Testis (tissue), 3 donors: Measurements from ENCODE around the gene NPB. TPM values are rescaled to one million over a fixed set of nuclear protein-coding genes. Genes with fewer than 3 reads are reported as not detected.

ENCODE experiments used
- DNase-seq: peaks from one replicate; pipeline ENCODE4 v3.0.0-alpha.2; 2019
- H3K27ac ChIP-seq, 2 donors: fragments of 200-600 bp; sonication (generic); one replicate each; pipeline ENCODE4 v1.5.1; 2019
- H3K27me3 ChIP-seq: fragments of 200-600 bp; sonication (generic); one replicate; pipeline ENCODE4 v1.5.1; 2019
- H3K36me3 ChIP-seq: fragments of 200-600 bp; sonication (generic); one replicate; pipeline ENCODE4 v1.5.1; 2017; ENCODE audit warnings: low read depth; ENCODE audit errors: missing control alignments
- H3K4me1 ChIP-seq: fragments of 200-600 bp; sonication (generic); one replicate; pipeline ENCODE4 v1.5.1; 2019
- H3K4me3 ChIP-seq, 2 donors: fragments of 200-600 bp; sonication (generic); one replicate each; pipeline ENCODE4 v1.5.1; 2017 to 2019
- H3K9me3 ChIP-seq: fragments of 200-600 bp; sonication (generic); one replicate; pipeline ENCODE4 v1.5.1; 2017
- CTCF ChIP-seq, 3 experiments: fragments of 450-650 bp in 2 of 3; fragments of 200-600 bp in 1 of 3; sonication (generic) in 1 of 3; IDR thresholded peaks; one replicate each; pipeline ENCODE4 v1.5.1; 2016 to 2019; ENCODE audit warnings: antibody characterized with exemption in 3 of 3, mild to moderate bottlenecking in 2 of 3, moderate library complexity in 1 of 3
- POLR2A ChIP-seq: fragments of 450-650 bp; IDR thresholded peaks from one replicate; pipeline ENCODE4 v1.6.1; 2017; ENCODE audit warnings: antibody characterized with exemption, mild to moderate bottlenecking, moderate library complexity
- WGBS, 2 donors: methylation state at CpG; one replicate each; pipeline ENCODE4 v1.1.5; 2018; 5-methylcytosine and 5-hydroxymethylcytosine counted together
- intact Hi-C: fragments of 100-400 bp; cut with DNase I; formaldehyde crosslinking; loops from one replicate; pipeline ENCODE4 v1.15.1; 2023; ENCODE audit warnings: low total_unique reads
- polyA plus RNA-seq: library from polyadenylated mRNA; stranded (reverse); fragments of 350-450 nt; fragmentation: Illumina TruSeq; extraction: RNeasy Lipid Tissue Mini Kit (QIAGEN cat#74804); gene quantifications from one replicate; pipeline ENCODE4 v1.2.3, GENCODE V29; 2014; ENCODE audit warnings: low read depth, low replicate concordance; ENCODE audit not compliant: insufficient read depth
- total RNA-seq, 2 donors: library from RNA; depleted of rRNA; stranded (reverse); fragments of >200 nt; gene quantifications; one replicate each; pipeline ENCODE4 v1.2.3, GENCODE V29; 2016

Gene NPB
- total and polyA plus RNA-seq, 3 donors from 2014 or later: 1.8 to 27.3 (median 22.7) TPM

- H3K4me1 ChIP-seq: no peaks in the 10 kb centered on the region
- H3K27ac ChIP-seq: no peak overlapping the region
- TF ChIP-seq POLR2A (no peak), CTCF (IDR thresholded peaks at IDR 0.05) (no peak)
- WGBS, 2 donors: 54 to 58% methylated on average over 13 of the region's 13 CpGs
- DNase-seq: no peak
- H3K27me3 ChIP-seq: no peaks in the 10 kb centered on the region
- no peaks in the 10 kb centered on the region for H3K9me3 ChIP-seq
- intact Hi-C loops: no loop called here
- H3K36me3 ChIP-seq: no peaks in the 10 kb centered on the region
- no peak overlapping the region for H3K4me3 ChIP-seq
Measured at GRCh38 chr17:81951785-81952684, 50.0 kb downstream of the NPB start.

Other genes starting within 250 kb of the NPB start
- gene PDE6G, start 245.7 kb upstream of the NPB start, total RNA-seq: 1 to 10 TPM in 1 of 2 donors, under 1 TPM in 1; 0.56 to 1.0 TPM
- 4.9 TPM for gene PDE6G, start 245.7 kb upstream of the NPB start, polyA plus RNA-seq
- gene OXLD1, start 235.6 kb upstream of the NPB start, total RNA-seq: 10 to 100 TPM; 40.9 to 48.3 TPM
- 45.2 TPM for gene OXLD1, start 235.6 kb upstream of the NPB start, polyA plus RNA-seq
- 10 to 100 TPM; 19.0 to 19.9 TPM for gene CCDC137, start 235.5 kb upstream of the NPB start, total RNA-seq
- gene CCDC137, start 235.5 kb upstream of the NPB start, polyA plus RNA-seq: 18.6 TPM
- gene ARL16, start 218.4 kb upstream of the NPB start, total RNA-seq: 10 to 100 TPM; 35.7 to 44.2 TPM
- gene ARL16, start 218.4 kb upstream of the NPB start, polyA plus RNA-seq: 55.8 TPM
- 100 to 1,000 TPM; 154 to 160 TPM for gene HGS, start 218.2 kb upstream of the NPB start, total RNA-seq
- gene HGS, start 218.2 kb upstream of the NPB start, polyA plus RNA-seq: 182 TPM
- 10 to 100 TPM; 57.2 to 58.0 TPM for gene MRPL12, start 198.9 kb upstream of the NPB start, total RNA-seq
- gene MRPL12, start 198.9 kb upstream of the NPB start, polyA plus RNA-seq: 54.7 TPM
- gene SLC25A10, start 190.0 kb upstream of the NPB start, total RNA-seq: 10 to 100 TPM; 30.0 to 42.0 TPM
- 51.4 TPM for gene SLC25A10, start 190.0 kb upstream of the NPB start, polyA plus RNA-seq
- 1 to 10 TPM; 1.3 to 1.5 TPM for gene GCGR, start 98.1 kb upstream of the NPB start, total RNA-seq
- 0.88 TPM for gene GCGR, start 98.1 kb upstream of the NPB start, polyA plus RNA-seq
- gene MCRIP1, start 68.9 kb upstream of the NPB start, total RNA-seq: 100 to 1,000 TPM; 160 to 181 TPM
- gene MCRIP1, start 68.9 kb upstream of the NPB start, polyA plus RNA-seq: 206 TPM
- 1 to 10 TPM; 1.6 to 1.9 TPM for gene PPP1R27, start 67.2 kb upstream of the NPB start, total RNA-seq
- gene PPP1R27, start 67.2 kb upstream of the NPB start, polyA plus RNA-seq: 7.5 TPM
- 100 to 1,000 TPM; 205 to 230 TPM for gene P4HB, start 41.7 kb upstream of the NPB start, total RNA-seq
- gene P4HB, start 41.7 kb upstream of the NPB start, polyA plus RNA-seq: 213 TPM
- 100 to 1,000 TPM; 135 to 161 TPM for gene ARHGDIA, start 30.9 kb upstream of the NPB start, total RNA-seq
- gene ARHGDIA, start 30.9 kb upstream of the NPB start, polyA plus RNA-seq: 201 TPM
- 100 to 1,000 TPM; 114 to 124 TPM for gene ALYREF, start 10.7 kb upstream of the NPB start, total RNA-seq
- gene ALYREF, start 10.7 kb upstream of the NPB start, polyA plus RNA-seq: 140 TPM
- 100 to 1,000 TPM; 191 to 198 TPM for gene ANAPC11, start 10.5 kb upstream of the NPB start, total RNA-seq
- gene ANAPC11, start 10.5 kb upstream of the NPB start, polyA plus RNA-seq: 195 TPM
- 100 to 1,000 TPM; 171 to 438 TPM for gene PCYT2, start 9.2 kb downstream of the NPB start, total RNA-seq
- 488 TPM for gene PCYT2, start 9.2 kb downstream of the NPB start, polyA plus RNA-seq
- gene SIRT7, start 15.9 kb downstream of the NPB start, total RNA-seq: 10 to 100 TPM; 48.4 to 59.3 TPM
- gene SIRT7, start 15.9 kb downstream of the NPB start, polyA plus RNA-seq: 34.1 TPM
- 10 to 100 TPM; 31.7 to 36.9 TPM for gene MAFG, start 25.5 kb downstream of the NPB start, total RNA-seq
- 21.8 TPM for gene MAFG, start 25.5 kb downstream of the NPB start, polyA plus RNA-seq
- 10 to 100 TPM; 13.8 to 19.2 TPM for gene PYCR1, start 35.1 kb downstream of the NPB start, total RNA-seq
- 28.9 TPM for gene PYCR1, start 35.1 kb downstream of the NPB start, polyA plus RNA-seq
- gene MYADML2, start 45.0 kb downstream of the NPB start, total RNA-seq: under 1 TPM; 0.16 to 0.25 TPM
- gene MYADML2, start 45.0 kb downstream of the NPB start, polyA plus RNA-seq: 0.57 TPM
- 10 to 100 TPM in 1 of 2 donors, 1 to 10 TPM in 1; 9.5 to 13.2 TPM for gene NOTUM, start 58.9 kb downstream of the NPB start, total RNA-seq
- gene NOTUM, start 58.9 kb downstream of the NPB start, polyA plus RNA-seq: 5.1 TPM
- 10 to 100 TPM; 46.2 to 49.7 TPM for gene ASPSCR1, start 75.4 kb downstream of the NPB start, total RNA-seq
- gene ASPSCR1, start 75.4 kb downstream of the NPB start, polyA plus RNA-seq: 40.5 TPM
- gene CENPX, start 120.6 kb downstream of the NPB start, total RNA-seq: 10 to 100 TPM; 43.5 to 51.8 TPM
- gene CENPX, start 120.6 kb downstream of the NPB start, polyA plus RNA-seq: 43.0 TPM
- gene LRRC45, start 121.1 kb downstream of the NPB start, total RNA-seq: 10 to 100 TPM; 10.7 to 12.8 TPM
- 5.7 TPM for gene LRRC45, start 121.1 kb downstream of the NPB start, polyA plus RNA-seq
- gene RAC3, start 129.4 kb downstream of the NPB start, total RNA-seq: 100 to 1,000 TPM in 1 of 2 donors, 10 to 100 TPM in 1; 74.3 to 102 TPM
- 42.3 TPM for gene RAC3, start 129.4 kb downstream of the NPB start, polyA plus RNA-seq
- 100 to 1,000 TPM; 134 to 188 TPM for gene DCXR, start 135.5 kb downstream of the NPB start, total RNA-seq
- 109 TPM for gene DCXR, start 135.5 kb downstream of the NPB start, polyA plus RNA-seq
- 100 to 1,000 TPM in 1 of 2 donors, 10 to 100 TPM in 1; 73.3 to 102 TPM for gene RFNG, start 149.6 kb downstream of the NPB start, total RNA-seq
- gene RFNG, start 149.6 kb downstream of the NPB start, polyA plus RNA-seq: 50.5 TPM
- 100 to 1,000 TPM; 170 to 190 TPM for gene GPS1, start 149.7 kb downstream of the NPB start, total RNA-seq
- gene GPS1, start 149.7 kb downstream of the NPB start, polyA plus RNA-seq: 178 TPM
- 100 to 1,000 TPM; 117 to 132 TPM for gene DUS1L, start 163.6 kb downstream of the NPB start, total RNA-seq
- gene DUS1L, start 163.6 kb downstream of the NPB start, polyA plus RNA-seq: 127 TPM
- 10 to 100 TPM; 76.2 to 93.0 TPM for gene FASN, start 196.0 kb downstream of the NPB start, total RNA-seq
- gene FASN, start 196.0 kb downstream of the NPB start, polyA plus RNA-seq: 47.6 TPM